ENCODE data around the gene HGFAC. TPM values are rescaled to one million over a fixed set of nuclear protein-coding genes. Genes with fewer than 3 reads are reported as not detected.
A peak's percentile ranks its signal among the peaks of the same experiment; 100 is the strongest.

Gene HGFAC
- total and polyA plus RNA-seq, 4 donors: 0.24 to 2.6 (median 0.37) TPM

- ATAC-seq (ENCODE audit: insufficient read depth, low FRiP score) (no peak), DNase-seq (no peak)
- H3K36me3 ChIP-seq (ENCODE audit: control insufficient read depth in 4 of 4, insufficient read depth in 4 of 4, low read length in 4 of 4): no peaks in the 10 kb centered on the region
- peaks cover 0 to 14% (median 0%) of the 10 kb centered on the region in 5 donors for H3K4me1 ChIP-seq (ENCODE audit: control insufficient read depth in 5 of 5, insufficient read depth in 5 of 5, low read length in 5 of 5)
- no peak for TF ChIP-seq CTCF (IDR thresholded peaks at IDR 0.05; ENCODE audit: control extremely low read depth, extremely low read depth)
- no peak overlapping the region for H3K9ac ChIP-seq (ENCODE audit: insufficient read depth in 1 of 2, low read length in 2 of 2)
- H3K4me3 ChIP-seq: no peak overlapping the region
- WGBS, 2 donors: 83 to 86% methylated on average over 10 of the region's 10 CpGs
- peak overlapping the region in 1 of 2 donors; percentile 58 for H3K27ac ChIP-seq (ENCODE audit: low read depth in 1 of 2, low read length in 1 of 2)
- H3K27me3 ChIP-seq (ENCODE audit: control insufficient read depth in 3 of 3, insufficient read depth in 3 of 3, low read length in 2 of 3): peaks cover 0 to 3% (median 0%) of the 10 kb centered on the region in 3 donors
- peaks cover 0 to 5% (median 0%) of the 10 kb centered on the region in 4 donors for H3K9me3 ChIP-seq (ENCODE audit: control insufficient read depth in 4 of 4, insufficient read depth in 3 of 4, low read length in 3 of 4)
Measured at GRCh38 chr4:3462321-3462789, 20.6 kb downstream of the HGFAC start.

- DNase-seq (no peak), ATAC-seq (ENCODE audit: insufficient read depth, low FRiP score) (no peak)
- Histone ChIP-seq H3K9me3 (ENCODE audit: control insufficient read depth in 4 of 4, insufficient read depth in 3 of 4, low read length in 3 of 4) (peaks cover 0 to 5% (median 0%) of the 10 kb centered on the region in 4 donors), H3K27ac (ENCODE audit: low read depth in 1 of 2, low read length in 1 of 2) (peak within 1 kb of the TSS in 1 of 2 donors; percentile 88), H3K4me3 (no peak within 1 kb of the TSS), H3K36me3 (ENCODE audit: control insufficient read depth in 4 of 4, insufficient read depth in 4 of 4, low read length in 4 of 4) (no peaks in the 10 kb centered on the region), H3K27me3 (ENCODE audit: control insufficient read depth in 3 of 3, insufficient read depth in 3 of 3, low read length in 2 of 3) (peaks cover 0 to 3% (median 0%) of the 10 kb centered on the region in 3 donors), H3K9ac (ENCODE audit: insufficient read depth in 1 of 2, low read length in 2 of 2) (no peak within 1 kb of the TSS), H3K4me1 (ENCODE audit: control insufficient read depth in 5 of 5, insufficient read depth in 5 of 5, low read length in 5 of 5) (peaks cover 0 to 14% (median 0%) of the 10 kb centered on the region in 5 donors)
- WGBS, 2 donors: 8 to 12% methylated on average over 31 to 44 of the region's 44 CpGs
- no peak for TF ChIP-seq CTCF (IDR thresholded peaks at IDR 0.05; ENCODE audit: control extremely low read depth, extremely low read depth)
Measured at GRCh38 chr4:3462790-3463415, 21.1 kb downstream of the HGFAC start, which contains the start of gene DOK7. DOK7 (plus strand) TSS chr4:3463306; CDS start chr4:3463376, 70 bp downstream.

- DNase-seq (no peak), ATAC-seq (ENCODE audit: insufficient read depth, low FRiP score) (no peak)
Measured at GRCh38 chr4:3463556-3464348, 22.0 kb downstream of the HGFAC start.

More at GRCh38 chr4:3463556-3464348, 22.0 kb downstream of the HGFAC start:
- Histone ChIP-seq H3K9ac (ENCODE audit: insufficient read depth in 1 of 2, low read length in 2 of 2) (no peak overlapping the region), H3K4me1 (ENCODE audit: control insufficient read depth in 5 of 5, insufficient read depth in 5 of 5, low read length in 5 of 5) (peaks cover 0 to 14% (median 0%) of the 10 kb centered on the region in 5 donors), H3K4me3 (no peak overlapping the region), H3K9me3 (ENCODE audit: control insufficient read depth in 4 of 4, insufficient read depth in 3 of 4, low read length in 3 of 4) (peaks cover 0 to 5% (median under 1%) of the 10 kb centered on the region in 4 donors), H3K36me3 (ENCODE audit: control insufficient read depth in 4 of 4, insufficient read depth in 4 of 4, low read length in 4 of 4) (no peaks in the 10 kb centered on the region), H3K27me3 (ENCODE audit: control insufficient read depth in 3 of 3, insufficient read depth in 3 of 3, low read length in 2 of 3) (peaks cover 0 to 3% (median 0%) of the 10 kb centered on the region in 3 donors), H3K27ac (ENCODE audit: low read depth in 1 of 2, low read length in 1 of 2) (peak overlapping the region in 1 of 2 donors; percentile 88)
- 46 to 53% methylated on average over 37 to 43 of the region's 43 CpGs for WGBS, 2 donors
- no peak for TF ChIP-seq CTCF (IDR thresholded peaks at IDR 0.05; ENCODE audit: control extremely low read depth, extremely low read depth)

Data from lung (tissue), 12 donors.